SU-DHL-6 (cell line): ENCODE data around the gene SPAG9.

Experiments
- EZH2phosphoT487 ChIP-seq: fragments of 200-600 bp; sonication (generic), shearing (Covaris generic); conservative IDR thresholded peaks from 2 replicates; pipeline ENCODE4 v1.6.1; 2018; ENCODE audit warnings: mild to moderate bottlenecking, antibody characterized with exemption, low read length, moderate library complexity, mixed read lengths
- TF ChIP-seq, protein P1 (sequence below): fragments of 200-600 bp; sonication (generic); IDR thresholded peaks from one replicate; pipeline ENCODE4 v1.5.1; 2017; ENCODE audit warnings: antibody characterized with exemption, mild to moderate bottlenecking, low read length, moderate library complexity; ENCODE audit not compliant: insufficient read depth, poor library complexity, severe bottlenecking

DNA sequence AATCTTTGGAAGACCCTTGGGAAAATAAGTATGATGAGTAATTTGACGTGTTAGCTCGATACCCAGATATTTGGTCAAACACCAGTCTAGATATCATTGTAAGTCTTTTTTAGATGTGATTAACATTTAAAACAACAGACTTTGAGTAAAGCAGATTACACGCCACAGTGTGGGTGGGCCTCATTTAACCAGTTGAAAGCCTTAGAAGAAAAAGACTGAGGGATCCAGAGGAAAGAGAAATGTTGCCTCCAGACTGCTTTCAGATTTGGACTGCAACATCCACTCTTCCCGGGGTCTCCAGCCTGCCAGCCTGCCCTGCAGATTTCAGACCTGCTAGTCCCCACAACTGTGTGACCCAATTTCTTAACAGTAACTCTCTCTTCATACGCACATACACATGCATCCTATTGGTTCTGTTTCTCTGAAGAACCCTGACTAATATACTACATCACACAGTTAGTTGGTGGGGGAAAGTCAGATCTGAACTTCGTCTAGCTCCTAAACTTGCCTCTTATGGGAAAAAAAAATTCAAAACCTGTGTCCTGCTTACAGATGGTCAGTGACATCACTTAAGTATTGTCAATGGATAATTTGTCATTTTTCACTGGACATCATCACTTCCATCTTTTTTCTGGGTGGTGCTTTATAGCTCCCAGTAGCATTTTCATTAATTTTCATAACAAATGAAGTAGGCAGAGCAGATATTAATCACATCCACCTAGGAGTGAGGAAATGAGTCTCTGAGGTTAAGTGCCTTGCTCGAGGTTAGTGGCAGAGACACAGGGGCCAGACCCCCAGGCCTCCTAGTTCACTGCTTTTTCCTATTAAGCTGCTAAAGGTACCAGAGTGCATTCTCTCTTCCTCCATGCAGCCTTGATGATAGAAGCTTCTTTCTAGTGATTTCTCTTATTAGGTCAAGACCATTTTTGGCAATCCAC lies 146.8 kb downstream of the SPAG9 start:
- TF ChIP-seq, protein P1, sequence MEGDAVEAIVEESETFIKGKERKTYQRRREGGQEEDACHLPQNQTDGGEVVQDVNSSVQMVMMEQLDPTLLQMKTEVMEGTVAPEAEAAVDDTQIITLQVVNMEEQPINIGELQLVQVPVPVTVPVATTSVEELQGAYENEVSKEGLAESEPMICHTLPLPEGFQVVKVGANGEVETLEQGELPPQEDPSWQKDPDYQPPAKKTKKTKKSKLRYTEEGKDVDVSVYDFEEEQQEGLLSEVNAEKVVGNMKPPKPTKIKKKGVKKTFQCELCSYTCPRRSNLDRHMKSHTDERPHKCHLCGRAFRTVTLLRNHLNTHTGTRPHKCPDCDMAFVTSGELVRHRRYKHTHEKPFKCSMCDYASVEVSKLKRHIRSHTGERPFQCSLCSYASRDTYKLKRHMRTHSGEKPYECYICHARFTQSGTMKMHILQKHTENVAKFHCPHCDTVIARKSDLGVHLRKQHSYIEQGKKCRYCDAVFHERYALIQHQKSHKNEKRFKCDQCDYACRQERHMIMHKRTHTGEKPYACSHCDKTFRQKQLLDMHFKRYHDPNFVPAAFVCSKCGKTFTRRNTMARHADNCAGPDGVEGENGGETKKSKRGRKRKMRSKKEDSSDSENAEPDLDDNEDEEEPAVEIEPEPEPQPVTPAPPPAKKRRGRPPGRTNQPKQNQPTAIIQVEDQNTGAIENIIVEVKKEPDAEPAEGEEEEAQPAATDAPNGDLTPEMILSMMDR: no peak
- no peak for TF ChIP-seq EZH2phosphoT487
